ENCODE measurements around the gene MEIS3. TPM values are rescaled to one million over a fixed set of nuclear protein-coding genes. Genes with fewer than 3 reads are reported as not detected.
"Not testable (repeated sequence)": the region's sequence is repeated elsewhere in the genome, so short reads cannot be mapped to it uniquely, and the experiment has no call there.

Gene MEIS3
- total RNA-seq, 1 donor from 2014 or later = 9.1 TPM

- not testable (repeated sequence) for DNase-seq (ENCODE audit: low read depth)
These were observed 32.7 kb downstream of the MEIS3 start for GRCh38 chr19:47386582-47386981.

GRCh38 chr19:47384533-47384932, 34.8 kb downstream of the MEIS3 start:
- not testable (repeated sequence) for DNase-seq (ENCODE audit: low read depth)

- DNase-seq (ENCODE audit: low read depth) = not testable (repeated sequence)
These were observed 35.4 kb downstream of the MEIS3 start for GRCh38 chr19:47383890-47384289.

- DNase-seq (ENCODE audit: low read depth) = no peak
These were observed 37.6 kb downstream of the MEIS3 start for GRCh38 chr19:47381653-47382279.

GRCh38 chr19:47381121-47381520, 38.2 kb downstream of the MEIS3 start:
- DNase-seq (ENCODE audit: low read depth) = no peak

GRCh38 chr19:47380559-47380958, 38.8 kb downstream of the MEIS3 start:
- no peak for DNase-seq (ENCODE audit: low read depth)

GRCh38 chr19:47379381-47379938, 39.9 kb downstream of the MEIS3 start:
- no peak for DNase-seq (ENCODE audit: low read depth)

GRCh38 chr19:47378246-47378645, 41.1 kb downstream of the MEIS3 start:
- DNase-seq (ENCODE audit: low read depth) = no peak

GRCh38 chr19:47377801-47378200, 41.5 kb downstream of the MEIS3 start:
- DNase-seq (ENCODE audit: low read depth) = no peak

- no peak for DNase-seq (ENCODE audit: low read depth)
These were observed 42.1 kb downstream of the MEIS3 start for GRCh38 chr19:47377208-47377701.

- no peak for DNase-seq (ENCODE audit: low read depth)
These were observed 42.7 kb downstream of the MEIS3 start for GRCh38 chr19:47376589-47377144.

GRCh38 chr19:47375694-47376588, 43.4 kb downstream of the MEIS3 start:
- DNase-seq (ENCODE audit: low read depth) = no peak

- no peak for DNase-seq (ENCODE audit: low read depth)
These were observed 44.2 kb downstream of the MEIS3 start for GRCh38 chr19:47374876-47375693.

- no peak for DNase-seq (ENCODE audit: low read depth)
These were observed 45.8 kb downstream of the MEIS3 start for GRCh38 chr19:47373246-47374240.

- no peak for DNase-seq (ENCODE audit: low read depth)
These were observed 46.7 kb downstream of the MEIS3 start for GRCh38 chr19:47372603-47373002.

- no peak for DNase-seq (ENCODE audit: low read depth)
These were observed 48.1 kb downstream of the MEIS3 start for GRCh38 chr19:47371261-47371660.

GRCh38 chr19:47370045-47370611, 49.2 kb downstream of the MEIS3 start:
- no peak for DNase-seq (ENCODE audit: low read depth)

- not testable (repeated sequence) for DNase-seq (ENCODE audit: low read depth)
These were observed 53.9 kb downstream of the MEIS3 start for GRCh38 chr19:47365455-47365854.

GRCh38 chr19:47363758-47364531, 55.4 kb downstream of the MEIS3 start:
- DNase-seq (ENCODE audit: low read depth) = peak; percentile 54
